K562 (cell line): ENCODE results near the gene PODN. TPM values are rescaled to one million over a fixed set of nuclear protein-coding genes. Genes with fewer than 3 reads are reported as not detected.

Experiments
- ATAC-seq: fragments of 200-7000 bp; cut with Tn5 transposase; 3 replicates; pipeline ENCODE4 v1.9.1; 2020; ENCODE audit warnings: moderate library complexity
- BruUV-seq: library from RNA; stranded (reverse); fragments of 400-500 nt; replicated peaks from 2 replicates; lab custom pipeline; 2021; lab: Mats Ljungman, UMichigan
- CTCF ChIA-PET: fragments of 300-600 bp; formaldehyde crosslinking; extraction: SDS; loops from one replicate; lab custom pipeline; 2021; ENCODE audit warnings: low intra/inter-chr PET ratio; lab: Yijun Ruan, JAX
- POLR2A ChIA-PET: fragments of 300-600, 350-650 bp; sonication (Branson Sonifier 250); formaldehyde crosslinking; extraction: SDS; loops from one replicate; lab custom pipeline; 2021; ENCODE audit warnings: antibody characterized with exemption, inconsistent platforms; lab: Yijun Ruan, JAX
- DNase-seq, 4 experiments: peaks; one replicate each; pipeline versions ENCODE4 v3.0.0 to v3.0.0-alpha.2; 2011 to 2018; ENCODE audit warnings: low spot score in 3 of 4, mixed read lengths in 3 of 4; ENCODE audit errors: extremely low read depth in 1 of 4
- FAIRE-seq: peaks from 2 replicates; lab custom pipeline; 2011; peaks lifted over from hg19 to GRCh38; lab: Jason Lieb, UNC
- H2AFZ ChIP-seq: 2 replicates; pipeline ENCODE4 v1.6.0; 2011; ENCODE audit warnings: low read depth, low read length, control low read depth, inconsistent platforms
- H3K27ac ChIP-seq: fragments of 200-600 bp; 3 replicates; pipeline ENCODE4 v1.8.0; 2011; ENCODE audit warnings: low read depth, mild to moderate bottlenecking, control low read depth, inconsistent platforms, low read length, moderate library complexity, mixed read lengths; ENCODE audit errors: extremely low read depth
- H3K27me3 ChIP-seq, 2 experiments: fragments of 300-600 bp in 1 of 2; 2 replicates in 1 of 2; 3 replicates in 1 of 2; pipeline versions ENCODE4 v1.6.0 to v1.8.0; 2011; ENCODE audit warnings: inconsistent platforms in 2 of 2, low read length in 2 of 2, mild to moderate bottlenecking in 1 of 2, mixed read lengths in 1 of 2, moderate library complexity in 1 of 2; ENCODE audit not compliant: control insufficient read depth in 2 of 2, insufficient read depth in 2 of 2
- H3K36me3 ChIP-seq: fragments of 300-600 bp; 3 replicates; pipeline ENCODE4 v1.8.0; 2011; ENCODE audit warnings: mild to moderate bottlenecking, low read length, inconsistent platforms; ENCODE audit not compliant: control insufficient read depth, insufficient read depth
- H3K4me1 ChIP-seq, 2 experiments: fragments of 200-600 bp in 1 of 2; replicated peaks in 1 of 2; 2 replicates in 1 of 2; 3 replicates in 1 of 2; pipeline versions ENCODE4 v1.5.1 to v1.8.0; 2011; ENCODE audit warnings: inconsistent platforms in 2 of 2, low read length in 2 of 2, mild to moderate bottlenecking in 1 of 2, mixed read lengths in 1 of 2, moderate library complexity in 1 of 2; ENCODE audit not compliant: control insufficient read depth in 2 of 2, insufficient read depth in 2 of 2
- H3K4me2 ChIP-seq: 2 replicates; pipeline ENCODE4 v1.6.1; 2011; ENCODE audit warnings: low read length, control low read depth, inconsistent platforms, mixed read lengths; ENCODE audit not compliant: insufficient read depth
- H3K4me3 ChIP-seq: fragments of 200-600 bp; sonication (generic), shearing (Covaris generic); 2 replicates; pipeline ENCODE4 v1.5.1; 2016; ENCODE audit warnings: control low read depth, inconsistent platforms
- H3K79me2 ChIP-seq: fragments of 200-600 bp; 3 replicates; pipeline ENCODE4 v1.8.0; 2011; ENCODE audit warnings: low read length, inconsistent platforms; ENCODE audit not compliant: control insufficient read depth, insufficient read depth
- H3K9ac ChIP-seq, 2 experiments: 2 replicates each; pipeline versions ENCODE4 v1.6.0 to v1.6.1; 2011; ENCODE audit warnings: low read depth in 2 of 2, low read length in 2 of 2, control low read depth in 1 of 2, inconsistent platforms in 1 of 2, mild to moderate bottlenecking in 1 of 2, mixed read lengths in 1 of 2; ENCODE audit not compliant: insufficient read depth in 1 of 2
- H3K9me1 ChIP-seq: one replicate; pipeline ENCODE4 v1.6.0; 2011; ENCODE audit warnings: inconsistent platforms, mild to moderate bottlenecking, low read length, moderate library complexity; ENCODE audit not compliant: control insufficient read depth, insufficient read depth
- H3K9me3 ChIP-seq: replicated peaks from 2 replicates; pipeline ENCODE4 v1.5.1; 2011; ENCODE audit warnings: low read depth, low read length, inconsistent platforms; ENCODE audit not compliant: control insufficient read depth, insufficient read depth
- H4K20me1 ChIP-seq: replicated peaks from 2 replicates; pipeline ENCODE4 v1.6.1; 2011; ENCODE audit warnings: low read length, inconsistent platforms, mixed read lengths; ENCODE audit not compliant: control insufficient read depth, insufficient read depth
- ARID3A ChIP-seq: IDR thresholded peaks from 2 replicates; pipeline ENCODE4 v1.6.1; 2012; ENCODE audit warnings: low read depth, low read length, improper control_type of control experiment, borderline replicate concordance
- CBFB ChIP-seq: sonication (generic); formaldehyde crosslinking; IDR thresholded peaks from 2 replicates; pipeline ENCODE4 v1.4.0; 2020; ENCODE audit warnings: mild to moderate bottlenecking, missing genetic modification reagents
- DMBX1 ChIP-seq: fragments of 250-450 bp; sonication (Bioruptor Pico); IDR thresholded peaks from 2 replicates; pipeline ENCODE4 v1.8.0; 2022; ENCODE audit warnings: inconsistent platforms, mild to moderate bottlenecking, moderate library complexity, borderline replicate concordance
- GATAD2B ChIP-seq: fragments of 450-650 bp; IDR thresholded peaks from 2 replicates; pipeline ENCODE4 v1.6.1; 2017; ENCODE audit warnings: mild to moderate bottlenecking, borderline replicate concordance
- NR0B1 ChIP-seq: fragments of 450-650 bp; IDR thresholded peaks from one replicate; pipeline ENCODE4 v1.6.1; 2018; ENCODE audit warnings: mild to moderate bottlenecking, moderate library complexity; ENCODE audit not compliant: partially characterized antibody
- NR2F6 ChIP-seq: fragments of 450-650 bp; formaldehyde crosslinking; IDR thresholded peaks from 2 replicates; pipeline ENCODE4 v1.4.0; 2020; ENCODE audit warnings: mild to moderate bottlenecking
- NR4A1 ChIP-seq, 2 experiments: fragments of 250-450 bp in 1 of 2; fragments of 450-650 bp in 1 of 2; sonication (Bioruptor Pico) in 1 of 2; IDR thresholded peaks; 2 replicates each; pipeline versions ENCODE4 v1.4.0 to v1.6.1; 2016 to 2020; ENCODE audit warnings: mild to moderate bottlenecking in 2 of 2, missing compliant biosample characterization in 1 of 2, missing genetic modification characterization in 1 of 2, moderate library complexity in 1 of 2
- THRAP3 ChIP-seq: fragments of 450-650 bp; IDR thresholded peaks from 2 replicates; pipeline ENCODE4 v1.6.1; 2016; ENCODE audit warnings: mild to moderate bottlenecking, inconsistent platforms, borderline replicate concordance
- WHSC1 ChIP-seq: IDR thresholded peaks from one replicate; pipeline ENCODE4 v1.6.1; 2012; ENCODE audit warnings: low read length, control low read depth, inconsistent platforms
- YBX1 ChIP-seq: fragments of 450-650 bp; IDR thresholded peaks from 2 replicates; pipeline ENCODE4 v1.7.1; 2016; ENCODE audit warnings: mild to moderate bottlenecking
- ZFP1 ChIP-seq: fragments of 450-650 bp; formaldehyde crosslinking; IDR thresholded peaks from 2 replicates; pipeline ENCODE4 v1.4.0; 2020; ENCODE audit warnings: mild to moderate bottlenecking, mixed read lengths
- ZNF280B ChIP-seq: fragments of 250-450 bp; sonication (Bioruptor Pico); IDR thresholded peaks from 2 replicates; pipeline ENCODE4 v1.5.1; 2021; ENCODE audit warnings: mild to moderate bottlenecking
- ZNF76 ChIP-seq: fragments of 250-450 bp; sonication (Bioruptor Pico); IDR thresholded peaks from 2 replicates; pipeline ENCODE4 v1.4.0; 2020; ENCODE audit warnings: mild to moderate bottlenecking, moderate library complexity, borderline replicate concordance
- WGBS: fragments of 100-300 bp; shearing (Covaris generic); methylation state at CpG from one replicate; pipeline ENCODE4 v1.1.6; 2016; ENCODE audit warnings: low coverage, mixed read lengths; ENCODE audit not compliant: insufficient coverage; ENCODE audit errors: missing lambda C conversion rate; 5-methylcytosine and 5-hydroxymethylcytosine counted together
- in situ Hi-C: fragments of 300-500 bp; cut with MboI; formaldehyde crosslinking; loops from 4 replicates; pipeline ENCODE4 v1.15.0; 2018; ENCODE audit warnings: inconsistent platforms, mixed read lengths
- intact Hi-C: fragments of 100-400 bp; cut with micrococcal nuclease; formaldehyde crosslinking; loops from 2 replicates; pipeline ENCODE4 v1.14.2; 2022
- polyA plus RNA-seq, 8 experiments: library from polyadenylated mRNA; depleted of rRNA in 4 of 8; stranded (reverse) in 5 of 8; unstranded in 3 of 8; fragments of >200 nt; fragmentation: Nextera tagmentation in 2 of 8; fragmentation: Illumina TruSeq in 1 of 8; extraction: Ambion mirVana in 2 of 8; extraction: Trizol in 1 of 8; gene quantifications; 2 replicates each; pipeline versions ENCODE4 v1.2.1 to v1.2.3, GENCODE V29; 2011 to 2014; ENCODE audit warnings: inconsistent platforms in 1 of 8, missing spikeins in 1 of 8
- total RNA-seq, 7 experiments: library from RNA; depleted of rRNA in 6 of 7; stranded (reverse); fragments of >200 nt in 6 of 7; fragmentation: Illumina TruSeq in 2 of 7; extraction: Trizol in 2 of 7; gene quantifications; 2 replicates each; pipeline versions ENCODE4 v1.2.1 to v1.2.3, GENCODE V29; 2011 to 2021; ENCODE audit warnings: low replicate concordance in 1 of 7
- TF ChIP-seq, protein P1 (sequence below): sonication (generic); formaldehyde crosslinking; IDR thresholded peaks from 2 replicates; pipeline ENCODE4 v1.8.0; 2023; ENCODE audit warnings: mild to moderate bottlenecking, missing genetic modification reagents
- TF ChIP-seq, protein P2 (sequence below): fragments of 450-650 bp; formaldehyde crosslinking; IDR thresholded peaks from 2 replicates; pipeline ENCODE4 v1.4.0; 2020; ENCODE audit warnings: mild to moderate bottlenecking, mixed read lengths

Gene PODN
- total and polyA plus RNA-seq, 9 of the 15 experiments (the other 6 are each of a cell fraction or from before 2014, with no cell fraction given), result not detected

DNA sequence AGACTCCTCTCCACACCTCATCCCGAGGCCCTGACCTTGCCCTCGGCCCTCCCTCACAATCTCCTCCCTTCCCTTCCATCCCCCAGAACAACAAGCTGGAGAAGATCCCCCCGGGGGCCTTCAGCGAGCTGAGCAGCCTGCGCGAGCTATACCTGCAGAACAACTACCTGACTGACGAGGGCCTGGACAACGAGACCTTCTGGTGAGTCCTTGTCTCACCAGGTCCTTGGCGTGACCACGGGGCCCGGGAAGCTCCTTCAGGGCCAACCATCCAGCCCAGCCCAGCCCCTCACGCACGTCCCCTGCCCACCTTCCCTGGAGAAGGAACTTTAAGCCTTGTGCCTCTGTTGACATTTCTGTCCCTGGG lies 15.6 kb downstream of the PODN start:
- 3% methylated on average over 11 of the region's 13 CpGs for WGBS
- FAIRE-seq, result no peak
- in situ Hi-C loops, result loop anchor here (5.0 kb wide), 1 partner anchor 45 kb away; no protein-coding TSS in a partner anchor
- no peak overlapping the region for H2AFZ ChIP-seq
- H3K79me2 ChIP-seq, result no peaks in the 10 kb centered on the region
- H3K4me1 ChIP-seq, result peaks cover 0 to 33% of the 10 kb centered on the region in 2 experiments; a peak in 2 of 5 replicates
- BruUV-seq, result no TSS peak
- H3K27ac ChIP-seq, result no peak overlapping the region
- no peak overlapping the region for H3K4me2 ChIP-seq
- ChIA-PET POLR2A (interaction anchor here (0.6 to 0.8 kb wide), 3 partner anchors 17 to 145 kb away, joined by 3 read pairs; no protein-coding TSS in a partner anchor), CTCF (no interaction called here)
- H3K4me3 ChIP-seq, result no peak overlapping the region
- no peaks in the 10 kb centered on the region for H3K9me1 ChIP-seq
- H3K9ac ChIP-seq, result no peak overlapping the region
- intact Hi-C loops, result no loop called here
- ATAC-seq, result no peak
- DNase-seq, result no peak
- H3K36me3 ChIP-seq, result no peaks in the 10 kb centered on the region
- TF ChIP-seq GATAD2B (no peak), ZNF76 (CRISPR knock-in tag) (no peak), ARID3A (no peak), NR2F6 (no peak), NR0B1 (no peak), THRAP3 (no peak), WHSC1 (no peak), NR4A1 (CRISPR knock-in tag; IDR thresholded peaks at IDR 0.05) (no peak), NR4A1 (tag; IDR thresholded peaks at IDR 0.05) (no peak), ZNF280B (CRISPR knock-in tag) (no peak), YBX1 (no peak), DMBX1 (CRISPR knock-in tag) (no peak), CBFB (no peak), ZFP1 (no peak)
- TF ChIP-seq, protein P1, sequence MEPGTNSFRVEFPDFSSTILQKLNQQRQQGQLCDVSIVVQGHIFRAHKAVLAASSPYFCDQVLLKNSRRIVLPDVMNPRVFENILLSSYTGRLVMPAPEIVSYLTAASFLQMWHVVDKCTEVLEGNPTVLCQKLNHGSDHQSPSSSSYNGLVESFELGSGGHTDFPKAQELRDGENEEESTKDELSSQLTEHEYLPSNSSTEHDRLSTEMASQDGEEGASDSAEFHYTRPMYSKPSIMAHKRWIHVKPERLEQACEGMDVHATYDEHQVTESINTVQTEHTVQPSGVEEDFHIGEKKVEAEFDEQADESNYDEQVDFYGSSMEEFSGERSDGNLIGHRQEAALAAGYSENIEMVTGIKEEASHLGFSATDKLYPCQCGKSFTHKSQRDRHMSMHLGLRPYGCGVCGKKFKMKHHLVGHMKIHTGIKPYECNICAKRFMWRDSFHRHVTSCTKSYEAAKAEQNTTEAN (CRISPR knock-in tag), result no peak
- TF ChIP-seq, protein P2, sequence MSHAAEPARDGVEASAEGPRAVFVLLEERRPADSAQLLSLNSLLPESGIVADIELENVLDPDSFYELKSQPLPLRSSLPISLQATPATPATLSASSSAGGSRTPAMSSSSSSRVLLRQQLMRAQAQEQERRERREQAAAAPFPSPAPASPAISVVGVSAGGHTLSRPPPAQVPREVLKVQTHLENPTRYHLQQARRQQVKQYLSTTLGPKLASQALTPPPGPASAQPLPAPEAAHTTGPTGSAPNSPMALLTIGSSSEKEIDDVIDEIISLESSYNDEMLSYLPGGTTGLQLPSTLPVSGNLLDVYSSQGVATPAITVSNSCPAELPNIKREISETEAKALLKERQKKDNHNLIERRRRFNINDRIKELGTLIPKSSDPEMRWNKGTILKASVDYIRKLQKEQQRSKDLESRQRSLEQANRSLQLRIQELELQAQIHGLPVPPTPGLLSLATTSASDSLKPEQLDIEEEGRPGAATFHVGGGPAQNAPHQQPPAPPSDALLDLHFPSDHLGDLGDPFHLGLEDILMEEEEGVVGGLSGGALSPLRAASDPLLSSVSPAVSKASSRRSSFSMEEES, result no peak
- TF ChIP-seq, all 486 proteins: peak for 0
- Histone ChIP-seq H4K20me1 (peaks cover 4% of the 10 kb centered on the region; the same call in 1 of the 2 replicates), H3K9me3 (no peaks in the 10 kb centered on the region), H3K27me3 (peaks cover 0 to 33% of the 10 kb centered on the region in 2 experiments; a peak in 3 of 5 replicates)
